Lower leg skin (tissue), 4 donors: ENCODE data around the gene KDF1. TPM values are rescaled to one million over a fixed set of nuclear protein-coding genes. Genes with fewer than 3 reads are reported as not detected.

Experiments
- DNase-seq, 2 donors: peaks; one replicate each; pipeline ENCODE4 v3.0.0-alpha.2; 2019; ENCODE audit warnings: low spot score in 2 of 2
- H3K4me3 ChIP-seq: fragments of 200-600 bp; sonication (generic); 2 replicates; pipeline ENCODE4 v1.5.1; 2017; ENCODE audit warnings: mild to moderate bottlenecking, low read depth; ENCODE audit not compliant: poor library complexity, severe bottlenecking
- CTCF ChIP-seq, 3 donors: fragments of 450-650 bp; IDR thresholded peaks; one replicate each; pipeline ENCODE4 v1.5.1; 2016; ENCODE audit warnings: antibody characterized with exemption in 3 of 3, mild to moderate bottlenecking in 3 of 3, moderate library complexity in 2 of 3
- POLR2A ChIP-seq, 2 donors: fragments of 450-650 bp; IDR thresholded peaks; one replicate each; pipeline ENCODE4 v1.6.1; 2016 to 2017; ENCODE audit warnings: antibody characterized with exemption in 2 of 2, mild to moderate bottlenecking in 1 of 2, moderate library complexity in 1 of 2
- WGBS, 2 donors: methylation state at CpG; one replicate each; pipeline ENCODE4 v1.1.5; 2018; 5-methylcytosine and 5-hydroxymethylcytosine counted together
- intact Hi-C: fragments of 100-400 bp; cut with DNase I; formaldehyde crosslinking; loops from one replicate; pipeline ENCODE4 v1.15.0; 2023; ENCODE audit warnings: low total_unique reads
- total RNA-seq, 4 donors: library from RNA; depleted of rRNA; stranded (reverse); fragments of >200 nt; gene quantifications; one replicate each; pipeline ENCODE4 v1.1.0, GENCODE V29; 2016

The KDF1 gene
- total RNA-seq, 4 donors from 2014 or later, result 34.0 to 45.8 (median 36.2) TPM

GRCh38 chr1:26941311-26941710, 19.0 kb downstream of the KDF1 start:
- 94 to 97% methylated on average over 10 of the region's 10 CpGs for WGBS, 2 donors
- DNase-seq, result no peak

GRCh38 chr1:26938659-26939025, 21.6 kb downstream of the KDF1 start:
- 83 to 94% methylated on average over 2 of the region's 2 CpGs for WGBS, 2 donors
- no peak for TF ChIP-seq CTCF (IDR thresholded peaks at IDR 0.05)
- TF ChIP-seq POLR2A (IDR thresholded peaks at IDR 0.05), result no peak

More at GRCh38 chr1:26941311-26941710, 19.0 kb downstream of the KDF1 start:
- no peak overlapping the region for H3K4me3 ChIP-seq
- intact Hi-C loops, result no loop called here
- TF ChIP-seq POLR2A (IDR thresholded peaks at IDR 0.05) (no peak), CTCF (IDR thresholded peaks at IDR 0.05) (no peak)

GRCh38 chr1:26938004-26938658, 22.1 kb downstream of the KDF1 start:
- WGBS, 2 donors, result 92 to 93% methylated on average over 4 of the region's 4 CpGs

More at GRCh38 chr1:26938659-26939025, 21.6 kb downstream of the KDF1 start:
- DNase-seq, result no peak
- intact Hi-C loops, result no loop called here
- no peak overlapping the region for H3K4me3 ChIP-seq

GRCh38 chr1:26936823-26937222, 23.4 kb downstream of the KDF1 start:
- no peak for DNase-seq
- intact Hi-C loops, result no loop called here
- TF ChIP-seq CTCF (IDR thresholded peaks at IDR 0.05) (no peak), POLR2A (IDR thresholded peaks at IDR 0.05) (no peak)
- H3K4me3 ChIP-seq, result no peak overlapping the region
- WGBS, 2 donors, result 85 to 90% methylated on average over 6 of the region's 6 CpGs

More at GRCh38 chr1:26938004-26938658, 22.1 kb downstream of the KDF1 start:
- intact Hi-C loops, result no loop called here
- no peak for DNase-seq
- H3K4me3 ChIP-seq, result no peak overlapping the region
- TF ChIP-seq CTCF (IDR thresholded peaks at IDR 0.05) (peak in 1 of 3 donors; percentile 43), POLR2A (IDR thresholded peaks at IDR 0.05) (no peak)

- no peak for DNase-seq
- no peak overlapping the region for H3K4me3 ChIP-seq
- WGBS, 2 donors, result 72 to 78% methylated on average over 3 of the region's 3 CpGs
- intact Hi-C loops, result no loop called here
- TF ChIP-seq POLR2A (IDR thresholded peaks at IDR 0.05) (no peak), CTCF (IDR thresholded peaks at IDR 0.05) (no peak)
Observed at GRCh38 chr1:26932531-26932930, 27.7 kb downstream of the KDF1 start.

GRCh38 chr1:26923711-26924110, 36.6 kb downstream of the KDF1 start:
- intact Hi-C loops, result no loop called here
- no peak for DNase-seq
- WGBS, 2 donors, result 90 to 96% methylated on average over 3 of the region's 3 CpGs
- H3K4me3 ChIP-seq, result no peak overlapping the region
- TF ChIP-seq POLR2A (IDR thresholded peaks at IDR 0.05), result no peak
- TF ChIP-seq CTCF (IDR thresholded peaks at IDR 0.05), result no peak
